GM21423 (cell line): ENCODE data around the gene MOCOS.

Experiments
- ATAC-seq: cut with Tn5 transposase; IDR thresholded peaks from one replicate; pipeline ENCODE4 v1.9.1; 2021; ENCODE audit warnings: mild to moderate bottlenecking, moderate library complexity; ENCODE audit not compliant: unreplicated experiment

MOCOS gene

DNA sequence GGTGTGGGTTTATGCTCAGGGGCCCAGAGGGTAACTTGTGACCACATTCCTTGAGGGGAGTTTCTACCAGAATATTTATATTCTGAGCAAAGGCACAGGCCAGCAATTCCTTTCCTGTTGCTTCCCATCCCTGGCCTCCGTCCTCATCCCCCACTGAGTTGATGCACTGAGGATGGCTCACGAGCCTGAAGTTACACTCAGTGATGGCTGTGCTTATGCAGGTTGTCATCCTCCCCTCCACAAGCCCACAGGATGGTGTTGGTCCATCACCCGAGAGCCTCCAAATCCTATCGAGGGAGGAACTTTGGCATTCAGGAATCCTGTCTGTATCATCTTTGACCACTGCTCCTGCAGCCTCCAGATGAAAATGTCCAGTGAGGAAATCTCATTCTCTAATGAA lies 81.9 kb downstream of the MOCOS start:
- no peak for ATAC-seq

DNA sequence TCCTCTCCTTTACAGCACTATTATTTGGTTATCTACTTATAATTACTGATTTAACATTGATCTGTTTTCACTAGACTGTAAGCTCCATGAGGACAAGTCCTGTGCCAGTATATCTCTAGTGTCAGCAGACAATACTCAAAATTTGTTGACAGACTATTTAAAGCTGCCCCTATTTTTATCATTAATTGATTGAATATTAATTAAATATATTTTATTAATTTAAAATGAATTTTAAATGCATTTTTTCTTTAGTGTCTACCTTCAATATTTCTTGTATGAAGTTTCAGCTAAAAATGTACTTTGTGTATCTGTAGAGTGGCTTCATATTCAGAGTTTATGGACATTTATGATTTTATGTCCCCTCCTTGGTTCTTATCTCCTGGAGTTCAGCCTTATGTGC lies 83.9 kb downstream of the MOCOS start:
- ATAC-seq: no peak

DNA sequence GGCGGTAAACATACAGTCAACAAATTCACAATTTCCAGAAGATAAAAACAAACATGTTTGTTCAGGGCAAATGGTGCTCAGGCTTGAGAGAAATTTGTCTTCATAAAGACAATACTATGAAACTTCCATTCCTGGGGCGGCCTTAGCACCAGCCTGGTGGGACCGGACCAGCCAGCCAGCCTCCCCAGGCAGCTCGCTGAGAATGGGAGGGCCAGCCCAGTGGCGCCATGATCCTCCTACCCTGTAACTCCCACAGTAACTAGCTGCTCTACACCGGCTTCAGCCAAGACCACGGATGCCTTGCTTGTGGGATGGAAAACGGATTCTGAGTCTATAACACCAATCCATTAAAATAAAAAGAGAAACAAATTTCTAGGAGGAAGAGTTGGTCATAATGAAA lies 86.0 kb downstream of the MOCOS start:
- ATAC-seq: no peak

DNA sequence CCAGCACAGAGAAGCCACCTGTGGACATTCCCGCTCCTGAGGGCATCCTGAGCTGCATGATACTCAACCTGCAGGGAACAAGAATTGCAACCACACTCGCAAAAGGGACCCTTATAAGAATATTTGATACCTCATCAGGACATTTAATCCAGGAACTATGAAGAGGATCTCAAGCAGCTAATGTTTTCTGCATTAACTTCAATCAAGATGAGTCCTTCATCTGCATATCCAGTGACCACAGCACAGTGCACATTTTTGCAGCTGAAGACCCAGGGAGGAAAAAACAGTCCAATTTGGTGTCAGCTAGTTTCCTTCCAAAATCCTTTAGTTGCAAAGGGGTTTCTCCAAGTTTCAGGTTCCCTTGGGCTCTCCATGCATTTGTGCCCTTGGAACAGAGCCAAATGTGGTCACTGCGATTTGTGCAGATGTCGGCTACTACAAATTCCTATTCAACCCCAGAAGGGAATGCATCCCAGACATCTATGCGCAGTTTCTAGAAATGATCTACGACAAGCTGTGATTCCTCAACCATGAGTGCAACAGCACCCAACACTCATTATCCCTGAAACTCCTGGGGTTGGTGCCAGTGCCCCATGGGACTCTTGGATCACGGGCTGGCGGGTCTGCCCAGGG lies 86.9 kb downstream of the MOCOS start:
- ATAC-seq: no peak

DNA sequence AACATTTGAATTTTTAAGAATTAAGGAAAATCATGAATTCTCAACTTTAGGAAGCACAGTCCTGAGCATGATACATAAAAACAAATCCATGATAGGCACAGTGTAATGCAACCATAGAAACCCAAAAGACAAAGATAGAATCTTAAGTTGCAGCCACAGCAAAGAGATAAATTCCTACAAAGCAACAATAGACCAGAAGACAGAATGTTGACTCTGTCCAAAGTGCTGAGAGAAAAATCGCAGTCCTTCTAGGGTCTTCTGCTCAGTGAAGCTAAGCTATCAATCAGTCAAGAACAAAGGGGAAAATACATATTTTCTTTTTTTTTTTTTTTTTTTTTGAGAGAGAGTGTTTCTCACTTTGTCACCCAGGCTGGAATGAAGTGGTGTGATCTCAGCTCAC lies 88.3 kb downstream of the MOCOS start:
- no peak for ATAC-seq

DNA sequence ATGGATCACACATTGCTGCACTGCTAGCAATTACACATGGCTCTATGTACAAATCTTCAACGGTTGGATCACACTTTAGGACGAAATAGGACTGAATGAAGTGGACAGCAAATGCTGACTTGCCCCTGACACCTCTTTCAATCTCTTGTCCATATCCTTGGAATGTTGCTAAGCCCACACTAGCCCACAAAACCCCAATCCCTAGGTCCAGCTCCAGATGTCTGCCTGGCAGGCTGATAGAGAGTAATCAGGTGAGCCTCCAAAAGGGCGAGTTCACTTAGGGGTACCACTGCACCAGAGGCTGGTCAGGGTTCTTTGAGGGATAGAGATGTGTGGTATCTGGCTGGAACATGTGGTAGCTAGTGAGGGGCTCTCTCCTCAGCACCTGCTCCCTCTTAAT lies 91.7 kb downstream of the MOCOS start:
- ATAC-seq: no peak

DNA sequence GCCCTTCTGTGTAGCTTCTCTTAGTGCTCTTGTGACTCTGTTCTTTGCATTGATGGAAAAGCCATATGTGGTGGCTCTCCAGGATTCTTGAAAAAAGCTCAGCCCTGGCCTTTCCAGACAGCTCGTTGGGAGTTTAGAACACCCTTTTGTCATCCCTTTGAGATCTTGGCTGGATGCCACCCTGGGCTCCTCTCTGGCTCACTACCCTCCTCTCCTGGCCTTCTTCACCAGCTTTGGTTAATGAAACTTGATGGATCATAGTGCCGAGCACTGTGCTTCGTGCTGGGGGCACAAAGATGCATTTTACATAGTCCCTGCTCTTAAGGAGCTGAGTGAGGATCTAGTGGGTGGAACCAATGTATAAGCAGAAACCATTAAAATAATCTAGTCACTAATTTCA lies 94.6 kb downstream of the MOCOS start:
- no peak for ATAC-seq

DNA sequence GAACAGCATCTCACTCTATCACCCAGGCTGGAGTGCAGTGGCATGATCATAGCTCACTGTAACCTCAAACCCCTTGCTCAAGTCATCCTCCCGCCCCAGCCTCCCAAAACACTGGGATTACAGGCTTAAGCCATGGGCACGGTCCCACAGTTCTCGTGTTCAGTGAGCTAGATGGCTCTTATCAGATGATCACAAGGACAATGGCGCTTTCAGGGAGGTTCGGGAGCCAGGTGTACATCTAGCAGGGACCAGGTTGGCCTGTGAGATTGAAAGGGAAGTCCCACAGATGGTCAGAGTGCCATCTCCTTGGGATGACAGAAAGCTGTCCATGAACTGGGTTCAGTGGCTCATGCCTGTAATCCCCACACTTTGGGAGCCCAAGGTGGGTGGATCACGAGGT lies 96.2 kb downstream of the MOCOS start:
- ATAC-seq: no peak

DNA sequence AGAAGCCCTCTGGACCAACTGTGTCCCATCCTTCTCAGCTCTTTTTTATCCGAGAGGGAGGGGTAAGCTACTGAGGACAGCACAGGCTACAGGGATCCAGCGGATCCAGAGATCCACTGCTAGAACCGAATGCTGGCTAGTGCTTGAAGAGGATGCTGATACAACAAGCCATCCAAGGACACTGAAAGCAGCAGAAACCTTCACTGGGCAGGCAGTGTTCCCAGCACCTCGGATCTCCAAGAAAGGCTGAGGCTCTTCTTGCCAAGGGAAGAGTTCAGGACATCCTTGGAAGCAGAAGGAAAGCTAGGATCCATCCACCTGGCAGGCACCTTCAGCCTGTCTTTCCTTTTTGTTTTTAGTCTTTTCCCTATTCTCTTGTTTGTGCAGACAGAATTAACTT lies 97.0 kb downstream of the MOCOS start:
- ATAC-seq: no peak

DNA sequence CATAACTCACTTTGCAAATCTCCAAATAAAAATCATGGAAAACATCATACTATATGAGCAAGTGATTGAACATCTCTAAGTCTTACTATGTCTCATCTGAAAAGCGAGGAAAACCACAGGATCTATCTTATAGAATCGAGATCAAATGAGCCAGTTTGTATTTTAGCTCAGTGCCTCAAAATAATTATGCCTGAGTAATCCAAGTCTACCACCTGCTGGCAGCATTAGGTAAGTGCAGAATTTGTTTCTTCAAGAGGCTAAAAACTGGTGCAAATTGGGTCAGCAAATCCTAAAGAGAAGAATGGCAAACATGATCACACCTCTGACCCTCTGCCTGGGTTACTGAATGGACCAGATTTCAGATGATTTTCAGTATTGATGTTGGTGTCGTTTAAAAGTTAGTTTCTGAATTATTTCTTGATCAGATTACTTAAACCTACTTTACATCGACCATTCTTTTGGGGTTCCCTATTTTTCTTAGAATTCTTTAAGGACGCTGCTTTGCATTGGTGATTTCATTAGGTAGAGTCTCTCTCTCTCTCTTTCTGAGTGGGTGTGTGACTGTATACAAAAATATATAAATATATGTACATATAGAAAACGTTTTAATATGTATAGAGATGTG lies 97.5 kb downstream of the MOCOS start:
- no peak for ATAC-seq

DNA sequence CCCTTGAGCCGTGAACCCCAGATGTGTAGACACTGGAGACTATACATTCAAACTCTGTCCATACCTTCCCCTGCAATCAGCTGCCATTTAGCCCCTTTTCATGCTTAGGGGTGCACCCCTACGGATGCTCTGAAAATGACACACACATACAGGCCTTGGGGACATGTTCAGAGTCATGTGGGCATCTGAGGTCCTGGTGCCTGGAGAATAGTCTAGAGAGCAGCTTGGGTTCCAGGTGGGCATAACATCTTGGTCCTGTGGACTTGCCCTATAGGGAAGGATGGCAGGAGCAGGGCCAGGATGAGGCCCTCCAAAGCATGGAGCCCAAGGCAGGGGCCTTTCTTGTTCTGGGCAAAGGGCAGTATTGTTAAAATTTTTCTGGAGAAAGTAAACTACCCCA lies 100.4 kb downstream of the MOCOS start:
- ATAC-seq: no peak

DNA sequence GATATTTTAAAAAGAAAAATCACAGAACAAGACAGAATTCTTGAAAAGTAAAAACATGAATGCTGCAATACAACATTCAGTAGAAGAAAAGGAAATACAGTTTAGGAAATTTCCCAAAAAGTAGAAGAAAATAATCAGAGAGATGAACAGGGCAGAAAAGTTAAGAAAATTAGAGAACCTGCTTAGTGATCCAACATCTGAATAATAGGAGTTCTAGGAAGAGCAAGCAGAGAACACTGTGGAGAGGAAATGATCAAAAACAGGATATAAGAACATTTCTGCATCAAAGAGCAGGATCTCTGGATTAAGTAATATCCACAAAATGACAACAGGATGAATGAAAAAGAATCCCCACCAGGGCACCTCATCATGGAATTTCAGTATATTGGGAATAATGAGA lies 101.4 kb downstream of the MOCOS start:
- no peak for ATAC-seq

DNA sequence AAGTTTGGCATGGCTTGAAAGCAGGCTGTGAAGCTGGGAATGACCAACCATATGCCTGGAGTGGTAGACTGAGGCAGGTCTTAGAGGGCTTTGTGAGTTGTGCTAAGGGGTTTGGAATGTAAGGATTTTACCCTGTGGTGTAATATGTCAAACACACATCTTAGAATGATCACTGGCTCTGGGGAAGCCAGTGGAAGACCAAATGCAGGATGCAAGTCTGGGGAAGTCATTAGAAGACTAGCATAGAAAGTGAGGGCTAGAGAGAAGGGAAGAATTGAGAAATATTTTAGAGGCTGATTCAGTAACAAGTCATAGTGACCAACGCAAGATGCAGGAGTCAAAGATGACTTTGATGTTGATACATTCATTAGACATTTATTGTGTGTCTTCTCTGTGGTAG lies 106.7 kb downstream of the MOCOS start:
- ATAC-seq: no peak

DNA sequence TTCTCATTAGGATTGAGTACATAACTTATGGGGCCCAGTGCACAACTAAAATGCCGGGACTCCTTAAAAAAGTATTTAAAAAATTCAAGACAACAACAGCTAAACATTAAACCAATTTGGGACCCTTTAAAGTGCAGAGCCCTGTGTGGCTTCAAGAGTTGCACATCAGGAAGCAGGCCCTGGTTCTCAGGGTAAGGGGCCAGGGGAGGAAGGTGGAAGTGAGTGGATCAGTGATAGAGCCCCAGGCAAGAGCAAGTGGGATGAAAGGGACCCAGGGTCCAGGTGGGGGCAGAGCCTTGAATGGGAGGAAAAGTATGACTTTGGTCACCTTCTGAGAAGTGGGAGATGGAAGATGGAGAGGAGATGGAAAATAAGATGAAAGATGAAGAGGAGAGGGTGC lies 107.9 kb downstream of the MOCOS start:
- no peak for ATAC-seq

DNA sequence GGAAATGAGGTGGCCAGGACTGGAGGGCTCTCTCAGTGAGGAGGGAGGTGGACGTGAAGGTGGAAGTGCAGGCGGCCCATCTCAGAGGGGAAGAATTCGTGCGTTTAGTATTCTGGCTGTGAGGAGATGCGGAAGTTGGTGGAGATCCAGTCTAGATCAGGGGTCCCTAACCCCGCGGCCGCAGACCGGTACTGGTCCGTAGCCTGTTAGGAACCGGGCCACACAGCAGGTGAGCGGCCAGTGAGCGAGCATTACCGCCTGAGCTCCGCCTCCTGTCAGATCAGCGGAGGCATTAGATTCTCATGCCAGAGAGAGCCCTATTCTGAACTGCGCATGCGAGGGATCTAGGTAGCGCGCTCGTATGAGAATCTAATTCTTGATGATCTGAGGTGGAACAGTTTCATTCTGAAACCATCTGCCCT lies 108.6 kb downstream of the MOCOS start:
- no peak for ATAC-seq

DNA sequence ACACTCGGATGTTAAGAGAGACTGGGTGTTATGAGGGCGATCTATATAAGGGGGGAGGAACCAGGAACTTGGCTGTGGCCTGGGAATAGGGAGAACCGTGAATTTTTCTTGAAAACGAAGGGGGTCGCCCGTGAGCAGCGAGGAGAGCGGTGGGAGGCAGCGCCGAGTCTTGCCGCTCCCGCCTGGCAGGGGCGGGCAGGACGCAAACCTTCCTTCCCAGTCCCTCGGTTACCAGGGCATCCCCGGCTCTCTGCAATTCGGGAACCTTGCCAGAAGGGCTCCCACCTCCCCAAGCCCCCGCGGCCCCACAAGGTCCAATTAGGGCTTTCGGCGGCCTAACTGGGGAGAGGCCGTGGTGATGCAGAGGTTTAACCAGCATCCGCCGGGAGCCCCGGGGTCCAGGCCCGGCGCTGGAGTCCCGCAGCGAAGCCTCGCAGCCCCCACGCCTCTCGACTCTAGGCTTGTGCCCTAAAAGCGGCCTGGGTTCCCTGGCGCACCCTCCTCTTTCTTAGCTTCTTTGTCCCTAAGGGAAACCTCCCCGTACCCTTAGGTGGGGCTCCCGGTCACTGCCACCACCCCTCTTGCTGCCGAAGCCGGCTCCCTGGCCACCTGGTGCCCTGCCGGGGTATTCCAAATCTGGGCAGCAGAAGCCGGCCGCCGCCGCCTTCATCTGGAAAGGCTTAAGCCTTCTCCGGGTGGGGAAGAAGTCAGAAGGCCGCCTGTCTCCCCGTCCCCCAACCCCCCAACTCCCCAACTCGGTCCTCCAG lies 109.5 kb downstream of the MOCOS start:
- ATAC-seq: no peak

DNA sequence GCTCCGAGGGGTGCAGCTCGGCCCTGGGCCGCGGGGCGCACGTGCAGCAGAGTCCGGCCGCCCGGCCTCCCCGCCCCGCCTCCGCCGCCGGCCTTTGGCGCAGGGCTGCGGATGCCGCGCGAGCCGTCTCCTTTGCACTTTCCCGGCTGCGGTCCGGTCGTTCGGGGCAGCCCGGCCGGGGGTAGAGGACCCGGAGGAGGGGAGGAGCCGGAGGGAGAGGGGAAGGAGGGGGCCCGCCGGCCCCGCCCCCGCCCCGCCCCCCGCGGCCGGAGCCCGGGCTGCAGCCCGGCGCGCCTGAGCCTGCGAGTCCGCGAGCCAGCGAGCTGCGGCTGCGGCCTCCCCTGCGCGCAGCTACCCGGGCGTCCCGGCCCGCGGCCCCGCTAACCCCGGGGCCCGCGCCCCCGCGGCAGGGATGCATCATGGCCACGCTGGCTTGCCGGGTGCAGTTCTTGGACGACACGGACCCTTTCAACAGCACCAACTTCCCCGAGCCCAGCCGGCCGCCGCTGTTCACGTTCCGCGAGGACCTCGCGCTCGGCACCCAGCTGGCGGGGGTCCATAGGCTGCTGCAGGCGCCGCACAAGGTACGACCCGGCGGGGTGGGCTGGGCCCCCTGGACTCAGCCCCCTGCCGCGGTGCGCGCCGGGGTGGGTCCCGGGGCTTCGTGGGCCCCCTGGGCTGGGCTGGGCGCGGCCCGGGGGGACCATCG lies 110.3 kb downstream of the MOCOS start, which contains the start of gene FHOD3:
FHOD3 (plus strand) TSS at position 297 of the 709 bp plus-strand sequence; CDS start at position 420, 123 bp downstream.
- ATAC-seq: peak; percentile 56

DNA sequence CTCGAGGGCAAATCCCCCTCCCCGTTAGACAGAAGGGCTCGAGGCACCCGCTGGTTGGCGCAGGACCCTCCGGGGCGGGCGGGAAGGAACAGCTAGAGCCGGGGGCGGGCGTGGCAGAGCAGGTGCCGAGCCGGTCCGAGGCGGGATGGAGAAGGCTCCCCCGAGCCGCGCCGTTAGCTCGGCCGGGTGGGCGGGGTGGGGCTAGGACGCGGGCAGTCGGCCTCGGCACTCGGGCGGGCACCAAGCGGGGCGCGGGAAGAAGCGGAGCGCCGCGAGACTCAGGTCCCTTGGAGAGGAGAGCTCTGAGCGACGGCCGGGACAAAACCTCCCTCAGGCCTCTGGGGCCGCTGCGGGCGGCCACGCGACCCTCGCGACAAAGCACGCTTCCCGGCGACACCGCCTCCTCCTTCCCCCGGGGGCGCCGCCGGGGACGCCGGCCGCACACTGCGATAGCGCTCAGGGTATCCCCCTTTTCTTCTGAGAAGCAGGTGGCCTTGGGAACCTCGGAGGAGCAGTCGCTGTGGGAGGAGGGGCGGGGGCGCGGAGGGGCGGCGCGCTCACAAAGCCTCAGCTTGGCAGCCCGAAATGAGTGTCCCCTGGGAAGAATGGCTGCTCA lies 110.9 kb downstream of the MOCOS start:
- no peak for ATAC-seq

DNA sequence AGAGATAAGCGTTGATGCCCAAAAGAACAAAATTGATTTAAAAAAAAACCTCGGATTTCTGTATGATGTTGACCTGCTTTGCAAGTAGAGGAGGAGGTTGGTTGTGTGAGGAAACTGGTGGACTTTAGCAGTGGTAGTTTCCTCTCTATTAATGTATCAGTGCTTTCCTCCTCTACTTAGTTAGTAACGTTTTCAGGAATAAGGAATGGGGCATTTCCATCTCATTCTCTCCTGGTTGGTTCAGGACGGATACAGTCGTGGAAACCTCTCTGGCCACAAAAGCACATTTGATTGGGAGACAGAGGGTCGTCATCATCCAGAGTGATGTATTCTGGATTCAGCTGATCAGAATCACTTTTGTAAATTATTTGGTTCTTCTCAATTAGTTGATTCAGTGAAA lies 111.7 kb downstream of the MOCOS start:
- no peak for ATAC-seq

DNA sequence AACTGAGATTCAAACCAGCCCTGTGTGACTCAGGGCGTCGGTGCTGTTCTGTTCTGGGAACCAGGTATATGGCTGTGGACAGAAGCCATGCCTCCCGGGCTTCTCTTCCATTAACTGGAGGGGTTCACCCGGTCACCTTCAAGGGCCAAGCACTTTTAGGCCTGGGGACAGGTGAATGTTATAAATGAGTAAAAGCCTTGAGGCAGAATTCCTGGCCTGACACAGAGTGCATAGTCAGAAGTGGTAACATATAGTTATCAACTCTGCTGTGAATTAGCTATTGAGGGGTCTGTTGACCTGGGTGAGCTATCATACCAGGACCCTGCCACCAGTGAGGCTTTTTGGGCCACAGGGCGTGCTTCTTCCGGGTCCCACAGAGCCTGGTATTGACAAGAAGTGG lies 112.9 kb downstream of the MOCOS start:
- ATAC-seq: no peak

DNA sequence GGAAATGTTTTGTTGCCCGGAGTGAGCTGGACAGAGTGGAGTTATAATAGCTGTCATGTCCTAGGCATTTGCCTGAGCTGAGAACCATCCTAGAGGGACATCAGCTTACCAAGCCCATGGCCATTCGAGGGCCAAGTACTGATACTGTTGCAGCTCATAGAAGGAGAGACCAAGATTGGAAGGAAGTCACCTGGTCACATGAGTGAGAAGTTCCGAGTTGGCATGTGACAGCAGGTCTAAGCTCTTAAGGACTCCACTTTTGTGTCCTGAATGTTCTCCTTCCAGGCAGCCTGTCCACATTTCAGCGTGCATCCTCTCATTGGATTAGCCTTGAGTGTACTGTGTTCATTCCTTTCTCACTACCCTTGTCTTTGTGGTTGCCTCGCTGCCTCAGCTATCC lies 114.6 kb downstream of the MOCOS start:
- no peak for ATAC-seq
